HG03442 (cell line): ENCODE measurements around the gene ZNF626.
"Not testable (repeated sequence)": the region's sequence is repeated elsewhere in the genome, so short reads cannot be mapped to it uniquely, and the experiment has no call there.

ENCODE experiments used
- ATAC-seq: cut with Tn5 transposase; IDR thresholded peaks from one replicate; pipeline ENCODE4 v1.9.1; 2021; ENCODE audit warnings: mild to moderate bottlenecking, moderate library complexity; ENCODE audit not compliant: unreplicated experiment

Gene ZNF626

GRCh38 chr19:20661150-20661819 is at the start of gene ZNF626:
Gene ZNF626, minus strand, starts transcription at chr19:20661571. Its CDS starts 125 bp downstream, at chr19:20661446.
- ATAC-seq = peak; percentile 79

GRCh38 chr19:20669263-20669662 is 7.9 kb upstream of the ZNF626 start:
- ATAC-seq = no peak

- ATAC-seq = no peak
These were observed 5.9 kb upstream of the ZNF626 start for GRCh38 chr19:20667281-20667680.

GRCh38 chr19:20664901-20665781 is 3.8 kb upstream of the ZNF626 start:
- ATAC-seq = no peak

GRCh38 chr19:20664475-20664874 is 3.1 kb upstream of the ZNF626 start:
- not testable (repeated sequence) for ATAC-seq

GRCh38 chr19:20662421-20663105 is 1.2 kb upstream of the ZNF626 start:
- ATAC-seq = no peak

GRCh38 chr19:20660473-20661140 is 764 bp downstream of the ZNF626 start:
- ATAC-seq = no peak

GRCh38 chr19:20640545-20640944 is 20.8 kb downstream of the ZNF626 start:
- no peak for ATAC-seq

- ATAC-seq = no peak
These were observed 21.3 kb downstream of the ZNF626 start for GRCh38 chr19:20640023-20640422.

- ATAC-seq = not testable (repeated sequence)
These were observed 36.8 kb downstream of the ZNF626 start for GRCh38 chr19:20624560-20624959.

- ATAC-seq = no peak
These were observed 45.3 kb downstream of the ZNF626 start for GRCh38 chr19:20616071-20616470.

GRCh38 chr19:20614971-20615370 is 46.4 kb downstream of the ZNF626 start:
- not testable (repeated sequence) for ATAC-seq

- ATAC-seq = no peak
These were observed 48.6 kb downstream of the ZNF626 start for GRCh38 chr19:20612711-20613316.

- ATAC-seq = no peak
These were observed 49.5 kb downstream of the ZNF626 start for GRCh38 chr19:20611866-20612265.

- ATAC-seq = no peak
These were observed 53.4 kb downstream of the ZNF626 start for GRCh38 chr19:20607943-20608342.
